Tibial artery (tissue), 4 donors: ENCODE data around the gene BRIP1.
"Not testable (repeated sequence)": the region's sequence is repeated elsewhere in the genome, so short reads cannot be mapped to it uniquely, and the experiment has no call there.

Experiments used
- DNase-seq, 2 donors: peaks; one replicate each; pipeline ENCODE4 v3.0.0-alpha.2; 2019
- H3K27ac ChIP-seq, 2 donors: fragments of 200-600 bp; sonication (generic) in 1 of 2; 1 replicate in 1 of 2; 2 replicates in 1 of 2; pipeline ENCODE4 v1.5.1; 2018 to 2019; ENCODE audit warnings: mild to moderate bottlenecking in 1 of 2
- H3K27me3 ChIP-seq, 2 donors: fragments of 200-600 bp; sonication (generic) in 1 of 2; one replicate each; pipeline versions ENCODE4 v1.5.1 to v1.6.0; 2016 to 2019
- H3K36me3 ChIP-seq, 3 donors: fragments of 200-600 bp; sonication (generic) in 2 of 3; one replicate each; pipeline ENCODE4 v1.5.1; 2016 to 2019; ENCODE audit warnings: mild to moderate bottlenecking in 2 of 3
- H3K4me1 ChIP-seq, 4 donors: fragments of 200-600 bp; sonication (generic) in 2 of 4; 1 replicate in 3 of 4; 2 replicates in 1 of 4; pipeline ENCODE4 v1.5.1; 2016 to 2019
- H3K4me3 ChIP-seq, 2 donors: fragments of 200-600 bp; sonication (generic) in 1 of 2; 1 replicate in 1 of 2; 2 replicates in 1 of 2; pipeline ENCODE4 v1.5.1; 2018 to 2019; ENCODE audit warnings: mild to moderate bottlenecking in 2 of 2
- H3K9me3 ChIP-seq, 3 donors: fragments of 200-600 bp; sonication (generic) in 1 of 3; one replicate each; pipeline ENCODE4 v1.5.1; 2016 to 2019
- CTCF ChIP-seq, 2 experiments: fragments of 200-600 bp in 1 of 2; fragments of 450-650 bp in 1 of 2; IDR thresholded peaks; one replicate each; pipeline ENCODE4 v1.5.1; 2017 to 2019; ENCODE audit warnings: antibody characterized with exemption in 2 of 2, mild to moderate bottlenecking in 1 of 2, moderate library complexity in 1 of 2
- intact Hi-C: fragments of 100-400 bp; cut with DNase I; formaldehyde crosslinking; loops from one replicate; pipeline ENCODE4 v1.15.0; 2023; ENCODE audit warnings: low total_unique reads

The BRIP1 gene

GRCh38 chr17:61672140-61672539 is 191.2 kb downstream of the BRIP1 start:
- intact Hi-C loops = no loop called here
- no peaks in the 10 kb centered on the region for H3K36me3 ChIP-seq
- DNase-seq = no peak
- no peaks in the 10 kb centered on the region for H3K9me3 ChIP-seq
- no peaks in the 10 kb centered on the region for H3K4me1 ChIP-seq
- no peak overlapping the region for H3K27ac ChIP-seq
- H3K27me3 ChIP-seq = no peaks in the 10 kb centered on the region
- H3K4me3 ChIP-seq = no peak overlapping the region
- no peak for TF ChIP-seq CTCF (IDR thresholded peaks at IDR 0.05)

- H3K36me3 ChIP-seq = no peaks in the 10 kb centered on the region
- no peak overlapping the region for H3K27ac ChIP-seq
- TF ChIP-seq CTCF (IDR thresholded peaks at IDR 0.05) = no peak
- no peaks in the 10 kb centered on the region for H3K27me3 ChIP-seq
- no peak overlapping the region for H3K4me3 ChIP-seq
- intact Hi-C loops = no loop called here
- no peaks in the 10 kb centered on the region for H3K4me1 ChIP-seq
- H3K9me3 ChIP-seq = no peaks in the 10 kb centered on the region
- no peak for DNase-seq
Observed at GRCh38 chr17:61670691-61671090, 192.6 kb downstream of the BRIP1 start.

GRCh38 chr17:61669522-61669921 is 193.8 kb downstream of the BRIP1 start:
- no peak for TF ChIP-seq CTCF (IDR thresholded peaks at IDR 0.05)
- no peak overlapping the region for H3K4me3 ChIP-seq
- H3K27me3 ChIP-seq = no peaks in the 10 kb centered on the region
- intact Hi-C loops = no loop called here
- DNase-seq = no peak
- H3K27ac ChIP-seq = no peak overlapping the region
- no peaks in the 10 kb centered on the region for H3K36me3 ChIP-seq
- H3K4me1 ChIP-seq = no peaks in the 10 kb centered on the region
- H3K9me3 ChIP-seq = no peaks in the 10 kb centered on the region

GRCh38 chr17:61668486-61668885 is 194.8 kb downstream of the BRIP1 start:
- intact Hi-C loops = no loop called here
- no peak for TF ChIP-seq CTCF (IDR thresholded peaks at IDR 0.05)
- no peaks in the 10 kb centered on the region for H3K27me3 ChIP-seq

GRCh38 chr17:61666406-61667088 is 196.8 kb downstream of the BRIP1 start:
- H3K27me3 ChIP-seq, H3K9me3 ChIP-seq, H3K4me3 ChIP-seq, H3K36me3 ChIP-seq, DNase-seq, H3K4me1 ChIP-seq, intact Hi-C loops, H3K27ac ChIP-seq: not testable (repeated sequence)

More at GRCh38 chr17:61668486-61668885, 194.8 kb downstream of the BRIP1 start:
- no peak overlapping the region for H3K27ac ChIP-seq
- no peak for DNase-seq
- no peaks in the 10 kb centered on the region for H3K9me3 ChIP-seq
- H3K4me1 ChIP-seq = no peaks in the 10 kb centered on the region
- H3K36me3 ChIP-seq = no peaks in the 10 kb centered on the region
- H3K4me3 ChIP-seq = no peak overlapping the region

- Histone ChIP-seq H3K36me3 (no peaks in the 10 kb centered on the region), H3K9me3 (no peaks in the 10 kb centered on the region), H3K4me3 (no peak overlapping the region), H3K27ac (no peak overlapping the region), H3K4me1 (no peaks in the 10 kb centered on the region), H3K27me3 (no peaks in the 10 kb centered on the region)
- no peak for TF ChIP-seq CTCF (IDR thresholded peaks at IDR 0.05)
- DNase-seq = no peak
- intact Hi-C loops = no loop called here
Observed at GRCh38 chr17:61663310-61663709, 200.0 kb downstream of the BRIP1 start.
